Measurements from ENCODE around the gene TOP3A.

TOP3A gene

GRCh38 chr17:18246109-18246725 is 68.6 kb downstream of the TOP3A start:
- no peak overlapping the region for H3K27ac ChIP-seq (ENCODE audit: low read depth, low read length)
- no peaks in the 10 kb centered on the region for H3K9me2 ChIP-seq (replicated peaks; ENCODE audit: control insufficient read depth, low read length)
- no peaks in the 10 kb centered on the region for H3K79me2 ChIP-seq (ENCODE audit: control insufficient read depth, low read length)
- TF ChIP-seq EZH2phosphoT487 (IDR thresholded peaks at IDR 0.05; ENCODE audit: borderline replicate concordance, low read length) (no peak), CTCF (IDR thresholded peaks at IDR 0.05; ENCODE audit: low read depth, low read length, poor library complexity, severe bottlenecking) (no peak)
- H3F3A ChIP-seq (ENCODE audit: control insufficient read depth, insufficient read depth): peaks cover 5% of the 10 kb centered on the region; the same call in 1 of the 2 replicates
- H3K27me3 ChIP-seq (ENCODE audit: control insufficient read depth, low read length): no peaks in the 10 kb centered on the region
- peaks cover 3% of the 10 kb centered on the region; the same call in 1 of the 2 replicates for H3K4me1 ChIP-seq (ENCODE audit: control insufficient read depth, low read length)
- no peak overlapping the region for H3K4me2 ChIP-seq (ENCODE audit: low read length)
- H4K20me1 ChIP-seq (ENCODE audit: control insufficient read depth, insufficient read depth, low read depth, low read length): no peaks in the 10 kb centered on the region
- H3K36me3 ChIP-seq (ENCODE audit: control insufficient read depth, low read length): peaks cover 46% of the 10 kb centered on the region
- no peak overlapping the region for H3K4me3 ChIP-seq (ENCODE audit: low read length)
- no peaks in the 10 kb centered on the region for H3K9me3 ChIP-seq (ENCODE audit: control insufficient read depth, insufficient read depth, low read length)

- Histone ChIP-seq H3K4me1 (ENCODE audit: control insufficient read depth, low read length) (peaks cover 3% of the 10 kb centered on the region; the same call in 1 of the 2 replicates), H4K20me1 (ENCODE audit: control insufficient read depth, insufficient read depth, low read depth, low read length) (no peaks in the 10 kb centered on the region), H3K27me3 (ENCODE audit: control insufficient read depth, low read length) (no peaks in the 10 kb centered on the region), H3K4me2 (ENCODE audit: low read length) (no peak overlapping the region), H3K9me3 (ENCODE audit: control insufficient read depth, insufficient read depth, low read length) (no peaks in the 10 kb centered on the region), H3K36me3 (ENCODE audit: control insufficient read depth, low read length) (peaks cover 43% of the 10 kb centered on the region), H3F3A (ENCODE audit: control insufficient read depth, insufficient read depth) (peaks cover 5% of the 10 kb centered on the region; the same call in 1 of the 2 replicates), H3K9me2 (replicated peaks; ENCODE audit: control insufficient read depth, low read length) (no peaks in the 10 kb centered on the region), H3K79me2 (ENCODE audit: control insufficient read depth, low read length) (no peaks in the 10 kb centered on the region), H3K4me3 (ENCODE audit: low read length) (no peak overlapping the region), H3K27ac (ENCODE audit: low read depth, low read length) (no peak overlapping the region)
- TF ChIP-seq EZH2phosphoT487 (IDR thresholded peaks at IDR 0.05; ENCODE audit: borderline replicate concordance, low read length): no peak
- no peak for TF ChIP-seq CTCF (IDR thresholded peaks at IDR 0.05; ENCODE audit: low read depth, low read length, poor library complexity, severe bottlenecking)
Measured at GRCh38 chr17:18245038-18245776, 69.6 kb downstream of the TOP3A start.

- Histone ChIP-seq H3K9me3 (ENCODE audit: control insufficient read depth, insufficient read depth, low read length) (no peaks in the 10 kb centered on the region), H4K20me1 (ENCODE audit: control insufficient read depth, insufficient read depth, low read depth, low read length) (no peaks in the 10 kb centered on the region), H3K4me1 (ENCODE audit: control insufficient read depth, low read length) (no peaks in the 10 kb centered on the region), H3K4me2 (ENCODE audit: low read length) (no peak overlapping the region), H3F3A (ENCODE audit: control insufficient read depth, insufficient read depth) (no peaks in the 10 kb centered on the region), H3K4me3 (ENCODE audit: low read length) (no peak overlapping the region), H3K27me3 (ENCODE audit: control insufficient read depth, low read length) (no peaks in the 10 kb centered on the region), H3K36me3 (ENCODE audit: control insufficient read depth, low read length) (peaks cover 19% of the 10 kb centered on the region), H3K9me2 (replicated peaks; ENCODE audit: control insufficient read depth, low read length) (no peaks in the 10 kb centered on the region), H3K27ac (ENCODE audit: low read depth, low read length) (no peak overlapping the region), H3K79me2 (ENCODE audit: control insufficient read depth, low read length) (no peaks in the 10 kb centered on the region)
- TF ChIP-seq EZH2phosphoT487 (IDR thresholded peaks at IDR 0.05; ENCODE audit: borderline replicate concordance, low read length) (no peak), CTCF (IDR thresholded peaks at IDR 0.05; ENCODE audit: low read depth, low read length, poor library complexity, severe bottlenecking) (no peak)
Measured at GRCh38 chr17:18241229-18241871, 73.4 kb downstream of the TOP3A start.
